Testis (tissue), 2 donors: ENCODE results near the gene SMYD3.

Experiments
- CTCF ChIP-seq, 3 experiments: fragments of 450-650 bp in 2 of 3; fragments of 200-600 bp in 1 of 3; sonication (generic) in 1 of 3; IDR thresholded peaks; one replicate each; pipeline ENCODE4 v1.5.1; 2016 to 2019; ENCODE audit warnings: antibody characterized with exemption in 3 of 3, mild to moderate bottlenecking in 2 of 3, moderate library complexity in 1 of 3
- POLR2A ChIP-seq: fragments of 450-650 bp; IDR thresholded peaks from one replicate; pipeline ENCODE4 v1.6.1; 2017; ENCODE audit warnings: antibody characterized with exemption, mild to moderate bottlenecking, moderate library complexity

GRCh38 chr1:246164764-246165163 lies 342.3 kb downstream of the SMYD3 start:
- TF ChIP-seq CTCF (IDR thresholded peaks at IDR 0.05) = no peak
- TF ChIP-seq POLR2A = no peak
